Stimulated activated CD8-positive, alpha-beta memory T cell treated with anti-CD3 and anti-CD28 coated beads, Interleukin-12 subunit alpha, Interleukin-12 subunit beta, amount 100 ng/mL, for 24 hours (primary cell): Measurements from ENCODE around the gene CDHR3.

Experiments
- DNase-seq: peaks from one replicate; pipeline ENCODE4 v3.0.0-alpha.2; 2020; ENCODE audit errors: extremely low read depth

Gene CDHR3

GRCh38 chr7:106049139-106049752 is 86.2 kb downstream of the CDHR3 start:
- DNase-seq = no peak

- no peak for DNase-seq
Observed at GRCh38 chr7:106050002-106050745, 87.1 kb downstream of the CDHR3 start.

DNA sequence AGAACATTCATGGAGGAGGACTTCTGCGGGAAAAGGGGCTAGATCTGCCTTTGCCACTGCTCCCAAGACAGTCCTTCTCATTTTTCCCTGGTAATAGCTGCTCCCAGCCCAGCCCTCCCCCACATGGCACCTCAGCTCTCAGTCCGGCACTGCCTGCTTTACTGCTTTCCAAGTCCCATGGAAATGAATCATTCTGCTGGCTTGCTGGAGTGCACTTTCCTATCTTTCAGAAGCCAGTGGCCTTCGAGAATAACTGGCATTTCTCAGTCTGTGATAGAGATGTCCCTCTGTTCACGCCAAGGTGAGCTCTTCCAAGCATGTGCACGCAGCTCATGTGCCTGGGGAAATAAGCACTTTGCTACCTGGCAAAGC is 87.7 kb downstream of the CDHR3 start:
- DNase-seq = no peak

GRCh38 chr7:106052681-106053080 is 89.6 kb downstream of the CDHR3 start:
- no peak for DNase-seq

DNA sequence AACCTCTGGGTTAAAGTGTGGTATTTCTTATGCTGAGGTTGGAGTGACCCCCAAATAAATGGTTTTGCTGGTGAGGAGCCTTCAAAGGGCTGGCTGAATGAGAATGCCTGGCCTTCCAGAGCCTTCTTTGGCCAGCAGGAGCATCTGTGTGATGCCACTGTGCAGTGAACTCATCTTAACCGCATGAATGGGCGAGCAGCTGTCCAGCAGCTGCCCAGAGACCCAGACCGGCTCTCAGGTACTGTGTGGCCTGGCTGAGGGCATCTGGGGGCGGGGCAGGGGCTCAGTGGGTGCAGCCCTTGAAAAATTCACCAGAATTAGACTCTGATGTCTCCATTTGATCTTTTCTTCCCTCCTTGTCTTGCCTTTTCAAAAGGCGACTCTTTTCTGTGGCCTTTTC is 90.0 kb downstream of the CDHR3 start:
- DNase-seq = no peak

DNA sequence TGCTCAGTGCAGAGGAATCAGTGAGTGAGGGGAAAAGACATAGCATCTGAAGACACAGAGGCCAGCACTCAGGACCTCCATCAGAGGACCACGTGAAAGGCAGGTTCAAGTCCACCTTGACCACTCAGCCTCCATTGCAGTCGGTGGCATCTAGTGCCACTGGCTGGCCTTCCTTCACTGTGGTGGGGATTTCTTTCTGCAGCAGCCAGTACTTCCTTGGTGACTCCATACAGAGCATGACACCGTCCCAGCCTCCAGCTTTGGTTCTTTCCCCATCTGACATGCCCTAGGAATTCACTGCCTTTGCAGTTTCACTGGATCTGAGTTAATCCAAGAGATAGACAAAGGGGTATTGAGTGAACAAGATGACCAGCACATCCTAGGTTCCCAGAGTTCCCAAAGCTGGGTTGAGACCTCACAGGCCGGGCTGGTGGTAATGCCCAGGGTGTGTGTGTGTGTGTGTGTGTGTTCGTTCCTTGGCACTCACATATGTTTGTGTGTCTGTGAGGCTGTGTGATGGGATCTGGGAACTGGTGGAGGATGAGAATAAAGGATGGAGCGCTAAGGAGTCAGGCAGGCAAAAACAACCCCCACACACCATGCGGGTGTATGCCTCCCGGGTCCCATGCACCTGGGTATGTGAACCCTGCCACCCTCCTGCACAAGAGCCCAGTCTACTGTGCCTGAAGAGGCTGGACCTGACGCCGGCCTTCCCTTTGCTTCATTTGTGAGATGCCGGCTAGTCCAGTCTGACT is 91.3 kb downstream of the CDHR3 start:
- no peak for DNase-seq

- no peak for DNase-seq
Observed at GRCh38 chr7:106054971-106055532, 92.0 kb downstream of the CDHR3 start.

- no peak for DNase-seq
Observed at GRCh38 chr7:106056513-106057203, 93.6 kb downstream of the CDHR3 start.

- no peak for DNase-seq
Observed at GRCh38 chr7:106057204-106057961, 94.3 kb downstream of the CDHR3 start.

- no peak for DNase-seq
Observed at GRCh38 chr7:106057962-106058927, 95.2 kb downstream of the CDHR3 start.

- DNase-seq = no peak
Observed at GRCh38 chr7:106058928-106059324, 95.9 kb downstream of the CDHR3 start.

- DNase-seq = no peak
Observed at GRCh38 chr7:106059556-106059955, 96.5 kb downstream of the CDHR3 start.

DNA sequence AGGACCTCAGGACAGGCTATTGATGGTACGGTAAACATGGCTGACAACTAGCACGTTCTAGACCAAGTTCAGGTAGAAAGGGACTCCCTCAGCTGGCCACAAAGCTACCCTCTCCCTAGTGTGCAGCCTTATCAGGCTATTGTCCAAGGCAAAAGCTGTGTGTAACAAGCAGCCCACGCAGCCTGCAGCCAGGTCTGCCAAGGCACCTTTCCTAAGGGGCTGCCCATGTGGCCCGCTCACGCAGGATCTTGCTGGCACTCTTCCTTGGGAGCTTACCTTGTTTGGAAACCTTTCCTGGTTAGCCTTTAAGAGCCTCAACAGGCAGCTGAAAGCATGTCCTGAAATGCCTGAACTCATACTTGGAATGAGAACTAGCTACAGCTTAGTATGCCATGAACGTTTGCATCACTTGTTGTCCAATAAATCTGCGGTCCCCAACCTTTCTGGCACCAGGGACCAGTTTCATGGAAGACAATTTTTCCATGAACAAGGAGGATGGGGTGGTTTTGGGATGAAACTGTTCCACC is 97.4 kb downstream of the CDHR3 start:
- no peak for DNase-seq

- no peak for DNase-seq
Observed at GRCh38 chr7:106061301-106061979, 98.4 kb downstream of the CDHR3 start.

DNA sequence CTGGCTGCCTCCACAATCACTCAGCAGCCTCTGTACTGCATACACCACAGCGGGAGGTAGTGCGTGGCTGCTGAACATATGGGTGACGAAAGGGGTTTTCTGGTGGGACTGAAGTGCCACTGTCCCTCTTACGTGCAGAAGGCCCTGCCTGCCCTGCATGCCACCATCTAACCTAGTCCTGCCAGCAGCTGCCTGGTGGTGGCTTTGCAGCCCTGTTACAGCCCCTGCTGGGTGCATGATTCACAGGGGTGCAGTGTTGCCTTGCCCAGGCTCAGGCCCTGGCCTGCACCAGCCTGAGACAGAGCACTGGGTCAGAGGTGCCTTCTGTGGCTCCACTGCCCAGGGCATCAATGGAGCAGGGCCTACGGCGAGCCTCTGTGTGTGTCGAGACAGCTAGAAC is 98.9 kb downstream of the CDHR3 start:
- DNase-seq = no peak

GRCh38 chr7:106062521-106062931 is 99.5 kb downstream of the CDHR3 start:
- DNase-seq = no peak

- DNase-seq = no peak
Observed at GRCh38 chr7:106063024-106063423, 100.0 kb downstream of the CDHR3 start.

GRCh38 chr7:106063692-106064091 is 100.6 kb downstream of the CDHR3 start:
- no peak for DNase-seq

- DNase-seq = no peak
Observed at GRCh38 chr7:106064316-106064715, 101.3 kb downstream of the CDHR3 start.
